GM12872 (cell line): ENCODE results near the gene RGL2.

Experiments used
- CTCF ChIP-seq: IDR thresholded peaks from 3 replicates; pipeline ENCODE4 v1.5.1; 2011; ENCODE audit warnings: low read depth, mild to moderate bottlenecking, low read length, moderate library complexity; ENCODE audit not compliant: insufficient read depth

RGL2 gene

DNA sequence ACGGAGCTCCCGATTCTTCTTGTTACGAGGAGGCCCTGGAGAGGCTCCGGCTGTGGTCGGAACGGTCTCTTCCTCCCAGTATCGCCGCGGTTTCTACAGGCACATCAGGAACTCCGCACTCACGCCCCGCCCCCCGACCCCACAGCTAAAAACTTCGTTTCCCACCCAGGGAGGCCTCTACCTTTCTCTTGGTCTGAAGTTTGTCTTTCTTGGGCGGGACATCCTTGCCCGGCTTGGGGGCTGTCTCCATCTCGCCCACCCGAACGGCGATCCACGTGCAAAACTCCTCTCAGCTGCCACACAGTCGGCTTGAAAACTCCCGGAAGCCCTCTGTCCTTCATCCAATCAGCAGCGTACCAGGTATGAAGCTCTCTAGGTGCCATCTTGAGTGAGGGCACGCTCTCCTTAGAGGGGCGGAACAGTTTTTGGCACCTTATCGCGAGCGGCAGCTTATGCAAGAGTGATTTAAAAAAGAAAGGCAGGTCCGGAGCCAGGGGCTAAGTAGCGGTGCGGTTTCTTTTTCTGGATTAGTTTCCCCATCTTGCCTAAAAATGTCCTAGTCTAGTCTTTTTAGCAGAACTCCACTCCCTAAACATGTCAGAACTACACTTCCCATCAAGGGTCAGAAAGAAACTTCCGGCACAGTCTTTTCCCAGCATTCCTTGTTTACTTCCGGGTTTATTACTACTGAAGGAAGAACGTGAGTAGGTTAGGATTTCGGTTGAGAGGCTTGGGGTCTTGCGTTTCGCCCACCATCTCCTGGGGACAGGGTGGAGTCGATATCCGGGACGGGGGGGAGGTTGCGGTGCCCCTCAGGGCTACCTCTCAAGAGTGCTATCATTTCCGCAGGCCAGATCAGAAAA, 9.6 kb downstream of the RGL2 start, which contains the start of the genes PFDN6 and WDR46:
TSS of gene PFDN6 (plus strand) at position 681 of the 863 bp plus-strand sequence. CDS start 256 bp downstream, outside the sequence.
TSS of gene WDR46 (minus strand) at position 319 of the 863 bp plus-strand sequence. CDS start at position 250, 69 bp downstream.
- no peak for TF ChIP-seq CTCF

- TF ChIP-seq CTCF, result no peak
These were observed 10.4 kb downstream of the RGL2 start for GRCh38 chr6:33288141-33288920.

GRCh38 chr6:33286946-33287914, 11.5 kb downstream of the RGL2 start:
- no peak for TF ChIP-seq CTCF

- no peak for TF ChIP-seq CTCF
These were observed 18.2 kb downstream of the RGL2 start for GRCh38 chr6:33280539-33280938.

DNA sequence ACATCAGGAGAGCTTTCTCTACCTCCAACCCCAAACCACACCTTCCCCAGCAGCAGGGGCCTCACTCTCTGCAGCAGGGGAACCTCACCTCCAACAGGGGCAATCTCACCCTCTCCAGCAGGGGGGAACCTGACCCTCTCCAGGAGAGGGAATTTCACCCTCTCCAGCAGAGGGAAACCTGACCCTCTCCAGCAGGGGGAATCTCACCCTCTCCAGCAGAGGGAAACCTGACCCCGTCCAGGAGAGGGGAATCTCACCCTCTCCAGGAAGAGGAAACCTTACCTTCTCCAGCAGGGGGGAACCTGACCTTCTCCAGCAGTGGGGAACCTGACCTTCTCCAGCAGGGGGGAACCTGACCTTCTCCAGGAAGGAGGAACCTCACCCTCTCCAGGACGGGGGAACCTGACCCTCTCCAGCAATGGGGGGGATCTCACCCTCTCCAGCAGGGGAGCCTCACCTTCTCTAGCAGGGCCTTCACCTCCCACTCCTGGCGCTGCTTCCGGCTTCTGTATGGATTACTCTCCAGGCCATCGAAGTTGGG, 18.7 kb downstream of the RGL2 start:
- TF ChIP-seq CTCF, result peak; percentile 47; the same call in 2 of the 3 replicates

DNA sequence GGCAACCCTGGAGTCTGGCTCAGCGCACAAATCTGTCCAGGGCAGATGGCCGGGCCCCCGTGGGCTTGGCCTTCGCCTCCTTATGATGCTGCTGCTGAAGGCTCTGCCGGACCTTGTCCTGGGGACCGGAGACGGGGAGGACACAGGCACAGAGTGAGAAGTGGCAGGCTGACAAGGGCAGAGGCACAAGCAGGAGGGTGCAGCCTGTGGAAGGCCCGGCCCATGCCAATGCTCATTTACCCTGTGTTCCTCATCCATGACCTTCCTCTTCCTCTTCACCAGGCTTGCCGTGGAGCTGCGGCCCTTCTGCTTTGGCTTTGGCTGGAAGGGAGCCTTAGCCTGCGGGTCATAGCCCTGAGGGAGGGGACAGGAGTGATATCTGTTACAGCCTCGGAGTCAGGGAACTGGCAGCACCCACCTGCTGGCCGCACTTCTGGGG, 19.5 kb downstream of the RGL2 start:
- no peak for TF ChIP-seq CTCF
